GM21737 (cell line): ENCODE data around the gene BCL11B.

Source experiments
- ATAC-seq: cut with Tn5 transposase; IDR thresholded peaks from one replicate; pipeline ENCODE4 v1.9.1; 2021; ENCODE audit warnings: mild to moderate bottlenecking, moderate library complexity; ENCODE audit not compliant: unreplicated experiment

BCL11B gene

DNA sequence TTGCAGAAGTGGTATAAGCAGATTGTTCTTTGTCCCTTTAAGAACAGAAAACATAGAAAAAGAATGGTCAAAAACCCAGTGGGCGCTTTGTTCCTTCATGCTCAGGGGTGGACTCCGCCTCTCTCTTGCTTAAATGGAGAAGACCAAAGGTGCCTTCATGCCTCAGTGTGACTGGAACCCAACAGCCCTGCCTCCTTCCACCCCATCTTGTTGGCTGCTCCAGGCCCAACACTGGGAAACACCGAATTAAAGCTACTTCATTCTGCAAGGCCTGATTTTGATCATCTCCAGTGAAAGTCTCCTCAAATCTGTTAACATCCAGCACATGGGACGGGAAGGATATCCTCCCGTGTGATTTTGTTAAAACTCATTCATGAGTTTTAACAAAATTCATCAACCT lies 103.7 kb downstream of the BCL11B start:
- no peak for ATAC-seq

DNA sequence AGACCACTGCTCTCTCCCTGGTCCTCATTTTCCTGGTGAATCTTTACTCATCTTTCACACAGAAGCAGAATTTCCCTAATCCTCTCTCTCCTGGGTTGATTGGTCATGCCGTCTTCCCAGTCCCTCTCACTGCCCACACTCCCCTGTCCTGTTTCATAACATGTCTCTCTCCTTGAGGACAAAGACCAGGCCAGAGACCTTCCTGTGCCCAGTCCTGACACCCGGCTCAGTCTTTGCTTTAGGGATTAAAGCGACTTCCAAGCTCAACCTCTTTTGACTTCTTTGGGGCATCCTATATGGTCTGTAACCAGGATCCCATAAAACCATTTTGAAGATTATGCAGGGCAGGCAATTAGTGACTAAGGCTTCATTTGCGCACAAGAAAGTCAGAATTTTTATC lies 105.5 kb downstream of the BCL11B start:
- ATAC-seq = no peak

DNA sequence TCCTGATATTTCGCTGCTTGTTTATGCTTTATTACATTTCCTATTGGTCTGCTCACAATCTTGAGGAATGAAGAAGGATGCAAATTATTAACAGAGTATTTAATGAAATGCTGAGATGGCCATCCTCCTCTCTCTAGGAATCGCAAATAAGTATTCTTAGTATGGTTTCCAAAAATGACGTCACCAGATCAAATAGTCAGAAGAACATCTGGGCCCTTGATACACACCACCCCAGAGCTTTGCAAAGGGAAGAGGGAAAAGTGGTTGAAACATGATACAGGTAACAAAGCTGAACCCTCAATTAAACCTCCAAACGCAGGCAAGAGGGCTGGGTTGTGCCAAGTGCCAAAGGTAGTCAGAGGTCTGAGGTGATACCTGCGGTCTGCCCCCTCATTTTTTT lies 107.3 kb downstream of the BCL11B start:
- ATAC-seq = no peak

DNA sequence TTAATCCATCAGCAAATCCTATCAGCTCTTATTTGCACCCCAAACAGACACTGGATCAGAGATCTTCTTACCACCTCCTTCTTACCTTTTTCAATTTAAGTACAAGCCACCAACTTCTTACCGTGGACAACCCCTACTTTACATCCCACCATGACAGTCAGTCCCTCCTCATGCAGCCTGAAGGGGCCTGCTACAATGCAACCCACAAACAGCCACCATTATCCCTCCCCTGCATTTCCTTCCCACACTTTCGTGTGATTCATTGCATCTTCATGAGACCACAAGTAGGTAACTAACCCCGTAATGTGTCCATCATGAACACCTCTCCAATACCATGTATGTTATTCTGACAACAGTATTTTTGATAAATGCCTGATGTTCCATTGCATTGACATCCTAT lies 108.6 kb downstream of the BCL11B start:
- ATAC-seq = no peak

DNA sequence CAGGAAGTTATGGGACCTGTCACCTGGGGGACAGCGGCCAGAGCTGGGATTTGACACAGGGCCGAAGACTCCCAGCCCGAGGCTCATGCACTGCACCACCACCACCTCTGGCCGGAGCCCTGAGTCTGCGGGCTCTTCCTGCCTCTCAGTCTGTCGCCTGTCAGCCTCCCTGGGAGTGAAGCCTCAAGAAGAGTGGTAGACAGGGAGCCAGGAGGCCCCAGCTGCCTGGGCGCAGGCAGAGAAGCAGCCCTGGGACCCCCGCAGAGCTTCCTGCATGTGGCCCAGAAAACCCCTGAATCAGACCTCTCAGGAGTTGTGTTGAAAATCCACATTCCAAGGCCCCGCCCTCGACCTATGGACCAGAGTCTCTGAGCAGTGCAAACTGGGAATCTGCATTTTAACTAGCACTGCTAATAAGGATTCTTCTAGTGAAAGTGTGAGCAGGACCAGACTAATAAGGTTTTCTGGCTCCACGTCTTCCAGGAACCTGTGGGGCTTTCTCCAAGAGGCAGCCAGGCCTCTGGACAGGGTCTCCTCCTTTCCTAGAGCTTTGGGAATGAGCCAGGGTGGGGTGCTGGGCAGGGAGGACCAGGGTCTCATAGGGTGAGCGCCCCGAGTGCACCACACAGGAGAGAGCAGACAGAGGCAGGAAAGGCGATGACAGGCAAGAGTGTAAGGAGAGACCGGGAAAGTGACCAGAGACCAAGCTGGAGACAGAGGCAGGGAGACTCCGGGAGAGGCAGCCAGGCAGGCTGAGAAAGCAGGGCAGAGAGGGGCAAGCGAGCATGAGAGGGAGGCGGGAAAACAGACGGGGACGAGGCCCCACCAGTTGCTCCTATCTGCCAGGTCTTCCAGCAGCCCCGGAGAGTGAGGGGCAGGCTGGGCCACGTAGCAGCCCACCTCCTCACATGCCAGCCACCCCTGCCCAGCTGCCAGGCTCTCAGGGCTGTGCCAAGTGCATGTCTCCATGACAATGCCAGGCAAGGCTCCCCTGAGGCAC lies 112.4 kb downstream of the BCL11B start:
- no peak for ATAC-seq

DNA sequence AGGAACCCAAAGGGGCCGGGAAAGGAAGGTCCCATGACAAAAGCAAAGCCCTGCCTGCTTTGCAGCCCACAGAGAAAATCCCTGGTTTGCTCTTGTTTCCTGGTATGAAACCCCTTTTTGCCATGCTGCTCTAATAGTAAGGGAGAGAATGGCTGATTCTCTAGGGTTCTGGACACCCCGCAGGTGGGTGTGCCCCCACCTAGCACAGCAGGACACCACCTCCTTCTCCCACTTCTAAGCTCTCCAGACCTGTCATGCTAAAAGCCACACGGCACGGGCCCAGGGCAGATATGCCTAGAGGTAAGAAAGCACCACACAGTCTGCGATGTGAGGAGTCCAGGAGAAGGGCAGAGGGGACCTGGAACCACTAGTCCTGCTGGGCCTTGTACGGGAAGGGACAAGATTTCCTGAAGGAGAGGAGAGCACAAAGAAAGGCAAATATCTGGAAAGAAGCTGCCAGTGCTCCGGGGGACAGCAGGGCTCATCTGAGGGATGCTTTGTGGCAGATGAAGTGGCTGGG lies 113.3 kb downstream of the BCL11B start:
- ATAC-seq = no peak

DNA sequence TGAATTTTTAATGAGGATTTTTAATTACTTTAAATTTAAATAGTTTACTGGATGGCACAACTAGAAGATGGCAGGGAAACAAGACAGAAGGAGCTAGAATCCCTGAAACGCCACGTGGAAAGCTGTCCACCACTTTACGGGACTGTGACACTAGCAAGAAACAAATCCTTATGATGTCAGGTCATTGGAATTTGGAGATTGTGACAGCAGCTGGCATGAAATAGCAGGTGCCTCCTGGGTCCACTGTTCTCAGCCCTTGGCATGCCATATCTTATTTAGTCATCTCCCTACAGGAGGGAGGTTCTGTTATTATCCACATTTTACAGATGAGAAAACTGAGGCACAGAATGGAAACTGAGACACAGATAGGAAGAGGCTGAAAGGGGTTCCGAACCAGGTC lies 113.8 kb downstream of the BCL11B start:
- ATAC-seq = no peak

DNA sequence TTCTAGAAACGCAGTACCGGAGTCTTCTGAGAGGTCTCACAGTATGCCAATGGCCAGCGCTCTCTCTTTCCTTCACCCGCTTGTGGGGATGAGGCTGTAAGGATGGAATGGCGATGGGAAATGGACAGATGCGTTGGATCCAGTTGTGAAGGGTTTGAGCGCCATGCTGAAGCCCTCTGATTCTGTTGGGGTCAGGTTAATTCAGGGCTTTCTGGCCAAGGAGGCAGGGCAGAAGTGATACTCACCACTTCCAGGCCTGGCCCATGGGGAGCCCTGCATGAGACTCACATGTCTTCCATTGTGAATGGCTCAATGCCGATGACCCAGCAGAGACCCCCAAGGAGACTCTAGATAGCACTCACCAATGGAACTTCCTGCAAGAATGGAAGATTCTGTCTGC lies 114.3 kb downstream of the BCL11B start:
- ATAC-seq = no peak

DNA sequence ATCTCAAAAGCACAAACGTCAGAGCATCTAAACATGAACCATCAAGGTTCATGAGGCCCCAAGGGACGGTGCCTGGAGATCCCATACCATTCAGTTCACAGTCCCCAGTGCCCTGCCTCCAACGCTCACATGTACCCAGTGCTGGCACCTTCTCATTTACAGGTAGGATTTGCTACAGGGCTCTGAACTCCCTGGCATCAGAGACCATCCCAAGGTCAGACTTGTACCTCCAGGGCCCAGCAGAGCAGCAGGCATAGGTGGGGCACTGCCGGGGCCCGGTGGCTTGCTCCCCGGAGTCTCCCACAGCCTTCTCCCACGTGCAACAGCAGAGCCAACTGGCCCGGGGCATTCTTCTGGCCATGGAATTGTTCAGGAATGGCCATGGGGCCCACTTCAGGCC lies 114.8 kb downstream of the BCL11B start:
- ATAC-seq = no peak

DNA sequence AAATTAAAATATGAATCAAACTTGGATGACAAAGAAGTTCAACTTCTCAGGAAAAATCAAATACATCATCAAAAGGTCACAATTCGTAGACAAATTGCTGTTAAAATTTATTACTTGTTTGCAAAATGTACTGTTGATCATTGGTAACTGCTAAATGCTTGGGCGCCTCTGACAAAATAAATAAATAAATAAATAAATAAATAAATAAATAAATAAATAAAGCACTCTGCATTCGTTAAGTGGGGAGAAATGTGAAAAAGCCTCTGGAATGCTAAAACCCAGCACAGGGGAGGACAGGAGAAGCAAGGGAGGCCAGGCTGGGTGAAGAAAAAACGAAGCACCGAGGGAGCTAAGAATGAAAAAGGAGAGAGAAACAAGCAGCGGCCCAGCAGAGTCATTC lies 115.2 kb downstream of the BCL11B start:
- no peak for ATAC-seq

DNA sequence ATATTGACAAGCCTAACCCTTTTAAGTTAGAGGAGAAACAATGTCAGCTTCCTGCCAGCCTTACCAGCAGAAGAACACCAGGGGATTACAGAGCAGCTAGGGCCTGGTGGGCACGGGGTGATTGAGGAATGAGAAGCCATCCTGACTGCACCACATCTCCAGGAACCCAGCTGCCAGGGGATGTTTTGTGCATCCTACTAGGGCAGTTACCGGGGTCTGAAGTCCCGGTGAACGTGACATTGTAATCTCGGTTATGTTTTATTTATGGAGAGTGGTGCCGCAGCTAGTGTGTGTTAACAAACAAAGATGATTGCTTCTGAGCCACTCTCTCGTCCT lies 115.9 kb downstream of the BCL11B start:
- ATAC-seq = no peak

DNA sequence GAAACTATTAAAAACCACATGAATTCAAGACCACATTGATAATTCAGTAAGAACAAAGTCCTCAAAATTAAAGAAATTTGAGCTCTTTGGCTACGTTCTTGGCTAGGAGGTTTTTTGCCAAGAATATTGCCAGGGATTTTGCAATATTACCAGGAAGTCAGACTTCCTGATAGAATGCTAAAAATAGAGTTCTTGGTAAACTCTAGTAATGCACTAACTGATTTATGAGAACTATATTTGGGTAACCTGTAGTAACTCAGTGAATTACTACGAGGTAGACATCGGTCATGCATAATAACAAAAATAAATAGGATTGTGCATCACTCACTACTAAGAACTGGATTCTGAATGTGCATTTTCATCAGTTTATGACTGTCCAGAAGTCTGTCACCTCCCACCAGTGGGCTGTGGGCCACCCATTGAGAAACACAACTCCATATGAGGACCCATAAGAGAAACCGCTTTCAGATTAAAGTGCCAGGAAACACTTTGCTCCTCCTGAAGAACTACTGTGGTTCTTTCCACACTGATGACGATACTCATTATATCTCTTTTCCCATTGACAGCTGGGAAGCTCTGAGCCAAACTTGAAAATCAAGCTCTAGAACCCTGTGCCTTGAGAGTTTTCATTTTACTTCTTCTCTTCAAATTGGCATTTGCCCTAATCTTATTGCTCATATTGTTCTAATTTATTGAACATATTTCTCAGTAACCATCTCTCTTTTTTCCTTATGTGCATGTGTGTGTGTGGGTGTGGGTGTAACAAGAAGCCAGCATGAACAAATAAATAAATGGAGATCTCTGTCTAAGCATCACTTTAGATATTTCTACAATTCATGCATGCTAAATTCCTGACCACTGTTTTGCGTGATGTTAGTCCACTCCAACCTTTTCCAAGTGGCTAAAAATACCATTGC lies 116.6 kb downstream of the BCL11B start:
- no peak for ATAC-seq

DNA sequence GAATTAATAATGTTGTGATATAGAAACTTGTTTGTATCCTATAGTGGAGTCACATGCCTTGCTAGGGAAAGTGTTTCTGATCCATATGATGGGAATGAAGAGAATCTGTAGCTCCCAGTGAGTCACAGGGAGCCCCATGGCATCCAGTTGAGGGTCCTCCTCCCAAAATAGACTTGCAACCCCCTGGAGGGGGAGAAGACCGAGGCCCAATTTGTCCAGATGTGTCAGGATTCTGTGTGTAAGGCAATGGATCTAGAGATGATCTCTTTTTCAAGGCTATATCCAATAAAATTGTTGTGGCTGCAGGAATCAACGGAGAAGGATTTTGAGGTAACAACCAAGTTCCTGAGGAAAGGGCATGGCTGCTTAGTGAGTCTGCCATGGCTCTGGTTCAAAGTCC lies 121.8 kb downstream of the BCL11B start:
- ATAC-seq = no peak

DNA sequence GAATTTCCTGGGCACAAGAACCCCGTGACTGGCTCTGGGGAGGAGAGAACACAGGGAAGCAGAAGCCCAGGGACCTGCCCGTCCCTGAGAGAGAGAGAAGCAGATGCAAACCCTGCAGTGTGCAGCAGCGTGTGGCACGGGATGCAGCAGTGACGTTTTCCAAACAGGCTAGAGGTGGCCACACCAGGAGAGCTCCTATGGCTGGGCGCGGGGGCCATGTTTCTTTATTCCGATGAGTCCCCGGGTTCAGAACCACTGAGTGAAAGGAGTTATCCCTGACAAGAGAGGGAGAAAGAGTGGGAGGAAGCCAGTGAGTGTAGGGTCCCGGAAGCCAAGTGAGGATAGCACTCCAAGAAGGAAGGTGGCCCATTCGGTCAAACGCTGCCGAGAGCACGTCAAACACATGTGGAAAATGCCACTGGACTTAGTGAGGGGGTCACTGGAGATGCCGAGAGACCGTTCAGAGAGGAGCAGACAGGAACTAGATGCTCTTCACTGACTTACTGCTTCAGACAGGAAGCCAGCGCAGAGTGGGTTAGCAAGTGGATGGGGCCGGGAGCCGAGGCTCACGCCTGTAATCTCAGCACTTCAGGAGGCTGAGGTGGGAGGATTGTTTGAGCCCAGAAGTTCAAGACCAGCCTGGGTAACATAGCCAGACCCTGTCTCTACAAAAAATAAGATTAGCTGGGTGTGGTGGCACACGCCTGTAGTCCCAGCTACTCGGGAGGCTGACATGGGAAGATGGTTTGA lies 123.0 kb downstream of the BCL11B start:
- ATAC-seq = no peak

DNA sequence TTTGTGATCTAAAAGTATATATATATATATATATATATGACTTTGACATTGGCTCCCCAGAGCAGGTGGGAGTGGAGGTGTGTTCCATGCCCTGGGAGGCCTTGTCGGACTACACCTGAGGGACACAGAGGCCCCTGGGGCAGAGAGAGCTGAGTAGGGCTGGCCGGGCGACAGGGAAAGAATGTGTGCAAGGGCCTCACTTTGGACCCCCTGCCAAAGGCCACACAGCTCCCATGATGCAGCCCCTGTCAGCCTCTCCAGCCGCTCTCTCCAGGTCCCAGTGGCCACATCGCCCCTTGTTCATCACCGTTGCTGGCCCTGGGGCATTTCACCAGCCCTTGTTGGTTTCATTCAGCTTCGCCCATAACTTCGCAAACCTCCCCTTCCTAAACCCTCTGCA lies 123.9 kb downstream of the BCL11B start:
- no peak for ATAC-seq

DNA sequence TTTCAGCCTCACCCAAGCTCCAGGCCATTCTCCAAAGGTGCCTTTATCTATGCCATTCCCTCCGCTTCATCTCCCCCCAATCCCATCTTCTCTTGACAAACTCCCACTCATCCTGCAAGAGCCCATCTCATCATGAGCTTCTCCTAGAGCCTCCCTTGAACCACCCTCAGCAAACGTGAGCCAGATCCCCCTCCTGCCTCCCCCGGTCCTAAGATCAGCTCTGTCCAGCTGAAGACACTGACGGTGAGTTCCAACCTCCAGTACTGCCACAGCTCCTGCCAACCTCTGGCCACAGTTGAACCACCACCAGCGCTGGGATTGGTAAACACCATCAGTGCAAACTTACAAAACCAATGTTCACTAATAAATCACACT lies 124.6 kb downstream of the BCL11B start:
- no peak for ATAC-seq

DNA sequence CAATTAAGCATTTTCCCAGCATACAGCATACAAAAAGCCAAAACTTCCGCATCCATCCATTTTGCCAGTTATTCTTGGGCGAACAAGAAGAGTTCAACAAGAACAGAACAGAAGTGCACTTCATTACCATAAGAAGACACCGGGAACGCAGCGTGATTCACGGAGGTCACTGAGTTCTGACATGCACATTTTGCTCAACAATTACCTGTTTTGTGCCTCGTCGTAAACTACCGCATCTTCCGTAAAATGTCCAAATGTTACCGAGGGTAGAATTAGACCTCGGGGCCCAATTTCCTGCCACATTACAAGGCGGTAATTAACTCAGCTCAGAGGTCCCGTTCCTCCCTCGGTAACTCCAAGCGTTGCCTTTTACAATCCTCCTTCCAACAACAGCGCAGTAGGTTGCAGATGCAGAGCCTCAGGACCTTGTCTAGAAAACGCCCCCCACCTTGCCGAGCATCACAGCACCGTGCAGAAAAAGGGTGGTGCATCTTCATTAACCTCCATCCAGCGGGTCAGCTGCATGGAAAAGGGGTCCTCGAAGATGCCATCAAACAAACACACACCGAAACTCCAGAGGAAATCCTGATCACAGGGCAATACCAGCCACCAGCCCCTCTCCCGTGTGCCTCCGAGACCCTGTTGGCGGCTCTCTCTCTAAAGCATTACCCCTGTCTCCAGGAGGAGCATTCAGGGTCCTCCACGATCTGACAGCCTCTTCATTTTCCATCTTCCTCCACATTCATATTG lies 125.2 kb downstream of the BCL11B start:
- no peak for ATAC-seq

DNA sequence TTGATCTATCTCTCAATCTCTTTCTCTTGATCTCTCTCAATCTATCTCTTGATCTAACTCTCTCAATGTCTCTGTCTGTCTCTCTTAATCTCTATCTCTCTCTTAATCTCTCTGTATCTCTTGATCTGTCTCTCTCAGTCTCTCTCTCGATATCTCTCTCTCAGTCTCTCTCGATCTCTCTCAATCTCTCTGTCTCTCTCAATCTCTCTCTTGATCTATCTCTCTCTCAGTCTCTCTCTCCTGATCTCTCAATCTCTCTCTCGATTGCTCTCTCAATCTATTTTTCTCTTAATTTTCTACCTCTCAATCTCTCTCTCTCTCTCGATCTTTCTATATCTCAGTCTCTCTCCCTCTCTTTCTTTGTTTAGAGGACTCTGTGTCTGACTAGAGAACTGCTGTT lies 126.7 kb downstream of the BCL11B start:
- no peak for ATAC-seq

DNA sequence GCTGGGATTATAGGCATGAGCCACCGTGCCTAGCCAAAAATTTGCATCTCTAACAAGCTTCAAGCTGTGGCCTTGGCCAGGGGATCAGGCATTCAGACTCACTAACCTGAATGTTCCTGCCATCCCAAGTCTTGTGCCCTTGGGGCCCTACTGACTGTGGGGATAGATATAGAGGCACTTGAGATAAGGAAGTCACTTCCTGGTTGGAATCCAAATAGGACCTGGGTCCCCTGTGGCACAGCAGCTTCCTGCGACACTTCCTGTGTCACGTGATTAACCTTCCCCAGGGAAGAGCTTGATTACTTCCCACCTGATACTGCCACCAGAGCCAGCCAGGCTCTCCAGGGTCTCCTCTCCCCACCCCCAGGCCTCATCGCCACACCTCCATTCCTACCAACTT lies 128.2 kb downstream of the BCL11B start:
- ATAC-seq = no peak

DNA sequence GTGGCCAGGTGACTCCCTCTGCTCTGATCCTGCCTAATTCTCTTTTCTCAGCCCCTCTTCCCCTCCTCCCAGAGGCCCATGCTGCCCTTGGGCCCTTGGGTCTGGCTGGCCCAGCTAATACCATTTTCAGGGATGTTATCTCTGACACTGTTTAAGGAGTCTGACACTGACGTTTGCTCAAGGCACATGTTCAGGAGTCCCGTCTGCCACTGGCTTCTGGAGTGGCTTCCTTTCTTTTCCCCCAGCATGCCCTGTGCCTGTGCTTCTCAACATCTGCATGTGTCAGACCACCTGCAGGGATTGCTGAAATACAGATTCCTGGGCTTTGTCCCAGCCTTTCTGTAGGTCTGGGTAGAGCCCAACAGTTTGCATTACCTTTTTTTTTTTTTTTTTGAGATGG lies 128.9 kb downstream of the BCL11B start:
- ATAC-seq = no peak
